ENCODE results near the gene HSPA9.
"Not testable (repeated sequence)": the region's sequence is repeated elsewhere in the genome, so short reads cannot be mapped to it uniquely, and the experiment has no call there.

The HSPA9 gene

DNA sequence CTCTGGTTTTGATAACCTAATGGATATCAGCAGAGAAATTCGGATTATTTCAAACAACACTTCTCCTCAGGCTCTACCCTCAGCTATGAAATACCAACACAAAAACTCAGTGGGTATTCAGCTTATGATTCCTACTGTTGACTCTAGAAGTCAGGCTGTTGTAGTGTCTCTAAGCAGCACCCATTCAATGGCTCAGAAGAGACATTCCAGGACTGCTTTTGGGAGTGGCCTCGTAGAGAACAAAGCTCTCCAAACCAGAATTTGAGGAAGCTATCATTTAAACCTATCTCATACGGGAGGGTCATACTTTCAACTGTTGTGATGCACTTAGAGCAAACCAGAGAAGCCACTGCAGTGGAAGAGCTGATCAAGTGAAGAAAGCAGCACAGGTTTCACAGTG lies 66.2 kb downstream of the HSPA9 start:
- DNase-seq (ENCODE audit: low spot score) = no peak
- in situ Hi-C loops (cut with MboI; ENCODE audit: low sequenced_read_pairs, unreplicated experiment) = no loop called here
- TF ChIP-seq, protein P1, sequence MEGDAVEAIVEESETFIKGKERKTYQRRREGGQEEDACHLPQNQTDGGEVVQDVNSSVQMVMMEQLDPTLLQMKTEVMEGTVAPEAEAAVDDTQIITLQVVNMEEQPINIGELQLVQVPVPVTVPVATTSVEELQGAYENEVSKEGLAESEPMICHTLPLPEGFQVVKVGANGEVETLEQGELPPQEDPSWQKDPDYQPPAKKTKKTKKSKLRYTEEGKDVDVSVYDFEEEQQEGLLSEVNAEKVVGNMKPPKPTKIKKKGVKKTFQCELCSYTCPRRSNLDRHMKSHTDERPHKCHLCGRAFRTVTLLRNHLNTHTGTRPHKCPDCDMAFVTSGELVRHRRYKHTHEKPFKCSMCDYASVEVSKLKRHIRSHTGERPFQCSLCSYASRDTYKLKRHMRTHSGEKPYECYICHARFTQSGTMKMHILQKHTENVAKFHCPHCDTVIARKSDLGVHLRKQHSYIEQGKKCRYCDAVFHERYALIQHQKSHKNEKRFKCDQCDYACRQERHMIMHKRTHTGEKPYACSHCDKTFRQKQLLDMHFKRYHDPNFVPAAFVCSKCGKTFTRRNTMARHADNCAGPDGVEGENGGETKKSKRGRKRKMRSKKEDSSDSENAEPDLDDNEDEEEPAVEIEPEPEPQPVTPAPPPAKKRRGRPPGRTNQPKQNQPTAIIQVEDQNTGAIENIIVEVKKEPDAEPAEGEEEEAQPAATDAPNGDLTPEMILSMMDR (IDR thresholded peaks at IDR 0.05; ENCODE audit: borderline replicate concordance, control extremely low read depth, extremely low read depth, insufficient read depth, missing control alignments) = no peak

DNA sequence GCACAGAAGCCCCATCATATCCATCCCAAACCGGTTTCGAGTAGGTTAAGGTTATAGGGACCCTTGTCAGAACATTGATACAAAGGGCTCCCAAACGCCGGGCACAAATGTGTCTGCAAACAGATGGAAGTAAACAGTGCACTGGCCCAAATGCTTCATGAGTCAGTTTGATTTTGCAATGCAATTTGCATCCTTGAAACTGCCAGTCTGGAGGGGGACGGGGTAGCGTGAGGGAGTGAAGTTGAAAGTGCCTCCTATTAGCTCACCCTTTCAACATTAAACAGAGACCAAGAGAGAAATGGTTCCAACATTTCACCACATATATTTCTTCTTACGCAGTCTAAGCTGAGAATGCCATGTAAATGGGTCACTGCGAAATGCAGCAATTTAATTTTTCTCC lies 67.7 kb downstream of the HSPA9 start:
- DNase-seq (ENCODE audit: low spot score); in situ Hi-C loops (cut with MboI; ENCODE audit: low sequenced_read_pairs, unreplicated experiment): not testable (repeated sequence)

DNA sequence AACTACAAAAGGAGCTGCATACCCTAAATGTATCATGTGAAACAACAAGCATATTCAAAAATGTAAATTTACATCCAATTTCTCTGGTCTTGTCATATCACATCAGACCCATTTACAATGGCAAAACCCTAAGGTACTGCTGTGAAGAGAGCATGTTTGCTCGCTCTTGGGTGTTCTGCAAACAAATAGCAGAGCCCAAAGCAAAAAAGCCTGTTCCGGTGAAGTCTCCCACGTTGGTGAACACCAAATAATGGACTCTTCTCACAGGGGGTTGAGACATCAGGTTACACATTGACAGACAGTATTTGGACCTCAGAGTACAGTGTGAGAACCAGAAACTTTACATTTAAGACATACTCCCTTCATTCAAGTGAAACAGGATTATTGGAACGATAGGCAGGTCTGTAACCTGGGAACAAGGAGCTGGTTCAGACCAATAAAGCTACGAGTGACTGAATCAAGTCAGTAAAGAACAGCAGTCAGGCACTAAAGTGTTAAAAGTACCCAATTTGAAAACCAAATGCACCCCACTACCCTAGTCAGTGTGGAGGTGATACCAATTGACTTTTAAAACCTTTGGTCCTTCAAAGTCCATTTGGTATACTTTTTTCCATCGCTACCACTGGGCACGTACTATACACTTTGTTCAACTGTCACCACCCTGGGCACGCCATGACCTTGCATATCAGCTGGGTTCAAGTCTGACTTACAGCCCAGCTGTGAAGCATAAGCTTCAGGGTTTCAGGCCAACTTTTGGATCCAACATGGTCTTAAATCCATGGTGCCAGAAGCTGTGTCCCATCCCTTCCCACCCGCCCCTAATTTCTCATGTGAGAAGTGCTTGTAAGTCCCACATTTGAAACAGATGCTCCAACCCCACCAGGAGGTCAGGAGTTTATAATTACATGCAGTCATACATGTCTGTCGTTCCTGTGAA lies 68.6 kb downstream of the HSPA9 start:
- no peak for DNase-seq (ENCODE audit: low spot score)
- in situ Hi-C loops (cut with MboI; ENCODE audit: low sequenced_read_pairs, unreplicated experiment) = no loop called here
- TF ChIP-seq, protein P1 (IDR thresholded peaks at IDR 0.05; ENCODE audit: borderline replicate concordance, control extremely low read depth, extremely low read depth, insufficient read depth, missing control alignments) = no peak

DNA sequence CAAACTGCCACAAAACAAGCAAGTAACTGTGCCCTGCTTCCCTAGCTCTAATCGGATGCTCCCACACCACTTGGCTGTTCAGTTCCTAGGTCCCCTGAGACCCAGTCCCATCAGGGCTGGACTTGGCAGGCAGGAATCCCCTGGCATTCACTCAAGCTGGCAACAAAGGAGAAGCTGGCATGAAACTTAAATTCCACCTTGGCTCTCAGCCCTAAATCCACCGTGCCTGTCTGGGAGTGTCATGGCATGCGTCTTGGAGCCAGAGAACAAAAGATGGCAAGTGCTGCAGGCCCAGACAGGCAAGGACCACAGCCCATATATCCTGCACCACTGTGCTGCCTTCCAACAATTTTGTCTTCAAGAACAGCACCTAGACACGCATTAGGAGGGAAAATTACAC lies 70.4 kb downstream of the HSPA9 start:
- in situ Hi-C loops (cut with MboI; ENCODE audit: low sequenced_read_pairs, unreplicated experiment) = no loop called here
- DNase-seq (ENCODE audit: low spot score) = no peak
- TF ChIP-seq, protein P1 (IDR thresholded peaks at IDR 0.05; ENCODE audit: borderline replicate concordance, control extremely low read depth, extremely low read depth, insufficient read depth, missing control alignments) = no peak
